Activated T-cell treated with anti-CD3 and anti-CD28 coated beads, Interleukin-2, amount 50 U/mL, for 4 hours (primary cell): ENCODE data around the gene ARHGEF1. TPM values are rescaled to one million over a fixed set of nuclear protein-coding genes. Genes with fewer than 3 reads are reported as not detected.

Experiments used
- ATAC-seq, 2 donors: fragments of 200-7000 bp; cut with Tn5 transposase; one replicate each; pipeline ENCODE4 v1.10.0; 2021
- DNase-seq: peaks from one replicate; pipeline ENCODE4 v3.0.0-alpha.2; 2020
- H3K27me3 Mint-ChIP-seq: one replicate; pipeline ENCODE4 v1.8.0; 2021; ENCODE audit warnings: low read depth, mixed read lengths
- H3K36me3 Mint-ChIP-seq: one replicate; pipeline ENCODE4 v1.8.0; 2022; ENCODE audit warnings: mixed read lengths; ENCODE audit not compliant: insufficient read depth
- H3K4me1 Mint-ChIP-seq: one replicate; pipeline ENCODE4 v1.8.0; 2021; ENCODE audit warnings: low read depth, mixed read lengths
- H3K4me3 Mint-ChIP-seq: one replicate; pipeline ENCODE4 v1.8.0; 2021; ENCODE audit warnings: mild to moderate bottlenecking, moderate library complexity, mixed read lengths
- H3K9me3 Mint-ChIP-seq: one replicate; pipeline ENCODE4 v1.8.0; 2021; ENCODE audit warnings: mixed read lengths
- total RNA-seq, 3 donors: library from RNA; stranded (reverse); gene quantifications; one replicate each; pipeline ENCODE4 v1.2.1, GENCODE V29; 2021

ARHGEF1 gene
- total RNA-seq, 3 donors from 2014 or later = 286 to 314 (median 301) TPM

- peaks cover 67% of the 10 kb centered on the region for H3K4me1 Mint-ChIP-seq
- H3K36me3 Mint-ChIP-seq = peaks cover 22% of the 10 kb centered on the region
- DNase-seq (peak; percentile 50), ATAC-seq (peak; percentile 44 to 49)
- H3K27me3 Mint-ChIP-seq = no peaks in the 10 kb centered on the region
- H3K4me3 Mint-ChIP-seq = peak overlapping the region; percentile 99
- no peaks in the 10 kb centered on the region for H3K9me3 Mint-ChIP-seq
These were observed 4.1 kb downstream of the ARHGEF1 start for GRCh38 chr19:41886761-41887710.

DNA sequence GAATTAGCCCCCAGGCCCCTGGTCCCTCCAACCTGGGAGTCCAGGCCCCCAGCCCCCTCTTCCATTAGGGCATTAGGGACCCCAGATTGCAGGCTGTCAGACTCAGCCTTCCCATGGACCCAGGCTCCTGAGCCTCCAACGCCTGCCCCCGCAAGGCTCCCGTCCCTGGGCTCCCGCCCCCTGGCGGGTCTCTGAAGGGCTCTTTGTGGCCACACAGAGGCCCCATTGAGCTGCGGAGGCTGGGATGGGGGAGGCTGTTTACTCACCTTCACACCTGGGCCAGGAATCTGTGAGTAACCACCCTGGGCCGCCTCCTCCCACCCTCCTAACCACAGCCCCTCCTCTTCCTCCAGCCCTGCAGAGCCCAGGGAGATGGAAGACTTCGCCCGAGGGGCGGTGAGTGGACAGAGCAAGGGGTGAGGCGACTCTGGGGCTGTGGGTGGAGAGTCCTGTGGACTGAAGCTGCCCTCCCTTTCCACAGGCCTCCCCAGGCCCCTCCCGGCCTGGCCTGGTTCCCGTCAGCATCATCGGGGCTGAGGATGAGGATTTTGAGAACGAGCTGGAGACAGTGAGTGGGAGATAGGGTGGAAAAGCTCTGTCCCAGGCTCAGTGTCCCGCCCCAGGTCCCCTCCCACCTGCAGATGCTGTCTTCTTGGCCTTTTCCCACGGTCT is 4.9 kb downstream of the ARHGEF1 start:
- peak; percentile 89 for DNase-seq
- H3K36me3 Mint-ChIP-seq = peaks cover 23% of the 10 kb centered on the region
- H3K9me3 Mint-ChIP-seq = no peaks in the 10 kb centered on the region
- H3K4me3 Mint-ChIP-seq = peak overlapping the region; percentile 99
- no peaks in the 10 kb centered on the region for H3K27me3 Mint-ChIP-seq
- H3K4me1 Mint-ChIP-seq = peaks cover 68% of the 10 kb centered on the region
- ATAC-seq = peak; percentile 59 to 63

GRCh38 chr19:41888926-41889325 is 5.9 kb downstream of the ARHGEF1 start:
- H3K4me3 Mint-ChIP-seq = peak overlapping the region; percentile 99
- ATAC-seq (no peak), DNase-seq (no peak)
- H3K36me3 Mint-ChIP-seq = peaks cover 25% of the 10 kb centered on the region
- no peaks in the 10 kb centered on the region for H3K9me3 Mint-ChIP-seq
- peaks cover 71% of the 10 kb centered on the region for H3K4me1 Mint-ChIP-seq
- no peaks in the 10 kb centered on the region for H3K27me3 Mint-ChIP-seq

DNA sequence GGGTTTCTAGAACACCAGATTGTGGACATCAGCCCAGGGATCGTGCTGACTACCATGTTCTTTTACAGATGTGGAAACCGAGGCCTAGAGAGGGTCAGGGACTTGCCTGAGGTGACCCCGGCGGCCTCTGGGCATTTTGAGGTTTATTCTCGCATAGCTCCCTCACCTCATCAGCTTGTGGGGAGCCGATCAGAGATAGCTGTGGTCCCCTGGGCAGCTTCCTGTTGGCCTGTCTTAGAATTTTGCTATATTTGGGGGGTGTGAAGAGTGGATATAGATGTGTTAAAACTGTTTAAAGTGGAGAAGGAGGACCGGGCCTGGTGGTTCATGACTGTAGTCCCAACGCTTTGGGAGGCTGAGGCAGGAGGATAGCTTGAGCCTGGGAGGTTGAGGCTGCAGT is 6.9 kb downstream of the ARHGEF1 start:
- Mint-ChIP-seq H3K27me3 (no peaks in the 10 kb centered on the region), H3K4me3 (peak overlapping the region; percentile 99), H3K36me3 (peaks cover 25% of the 10 kb centered on the region), H3K4me1 (peaks cover 75% of the 10 kb centered on the region), H3K9me3 (no peaks in the 10 kb centered on the region)
- ATAC-seq (no peak), DNase-seq (no peak)

GRCh38 chr19:41890936-41891335 is 8.0 kb downstream of the ARHGEF1 start:
- DNase-seq (no peak), ATAC-seq (no peak)
- peaks cover 31% of the 10 kb centered on the region for H3K36me3 Mint-ChIP-seq
- H3K9me3 Mint-ChIP-seq = no peaks in the 10 kb centered on the region
- H3K4me3 Mint-ChIP-seq = no peak overlapping the region
- H3K4me1 Mint-ChIP-seq = peaks cover 74% of the 10 kb centered on the region
- H3K27me3 Mint-ChIP-seq = no peaks in the 10 kb centered on the region

- DNase-seq = no peak
- no peak for ATAC-seq
- Mint-ChIP-seq H3K36me3 (peaks cover 27% of the 10 kb centered on the region), H3K9me3 (no peaks in the 10 kb centered on the region), H3K4me1 (peaks cover 65% of the 10 kb centered on the region), H3K4me3 (no peak overlapping the region), H3K27me3 (no peaks in the 10 kb centered on the region)
These were observed 9.4 kb downstream of the ARHGEF1 start for GRCh38 chr19:41892173-41892902.

DNA sequence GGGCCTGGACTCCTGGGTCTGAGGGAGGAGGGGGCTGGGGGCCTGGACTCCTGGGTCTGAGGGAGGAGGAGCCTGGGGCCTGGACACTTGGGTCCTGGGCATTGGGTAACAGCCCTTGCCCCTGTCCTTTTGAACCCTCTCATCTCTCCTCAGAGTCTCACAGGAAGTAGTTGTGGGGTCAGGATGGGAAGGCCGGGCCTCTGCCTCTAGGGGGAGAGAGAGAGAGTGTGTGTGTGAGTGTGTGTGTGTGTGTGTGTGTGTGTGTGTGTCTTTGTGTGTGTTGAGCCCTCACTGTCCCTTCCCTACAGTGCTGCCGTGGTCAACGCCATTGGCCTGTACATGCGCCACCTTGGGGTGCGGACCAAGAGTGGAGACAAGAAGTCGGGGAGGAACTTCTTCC is 10.9 kb downstream of the ARHGEF1 start:
- H3K4me3 Mint-ChIP-seq = no peak overlapping the region
- no peaks in the 10 kb centered on the region for H3K9me3 Mint-ChIP-seq
- no peaks in the 10 kb centered on the region for H3K27me3 Mint-ChIP-seq
- DNase-seq = no peak
- H3K36me3 Mint-ChIP-seq = peaks cover 31% of the 10 kb centered on the region
- peak in 1 of 2 donors; percentile 47 for ATAC-seq
- H3K4me1 Mint-ChIP-seq = peaks cover 64% of the 10 kb centered on the region

DNA sequence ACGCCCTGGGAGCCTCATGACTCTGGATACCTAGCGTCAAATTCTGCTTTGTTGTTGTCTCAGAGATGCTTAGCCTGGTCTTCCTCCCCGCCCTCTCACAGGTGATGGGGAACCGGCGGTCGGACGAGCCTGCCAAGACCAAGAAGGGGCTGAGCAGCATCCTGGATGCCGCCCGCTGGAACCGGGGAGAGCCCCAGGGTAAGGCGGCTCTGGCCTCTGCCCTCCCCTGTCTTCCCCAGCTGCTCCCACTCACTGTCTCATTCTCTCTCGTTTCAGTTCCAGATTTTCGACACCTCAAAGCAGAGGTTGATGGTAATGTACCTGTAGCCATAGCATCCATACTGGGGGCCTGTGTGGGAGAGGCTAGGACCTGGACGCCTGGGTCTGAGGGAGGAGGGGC is 11.4 kb downstream of the ARHGEF1 start:
- DNase-seq (no peak), ATAC-seq (no peak)
- H3K27me3 Mint-ChIP-seq = no peaks in the 10 kb centered on the region
- no peaks in the 10 kb centered on the region for H3K9me3 Mint-ChIP-seq
- H3K4me1 Mint-ChIP-seq = peaks cover 63% of the 10 kb centered on the region
- H3K4me3 Mint-ChIP-seq = no peak overlapping the region
- H3K36me3 Mint-ChIP-seq = peaks cover 32% of the 10 kb centered on the region

DNA sequence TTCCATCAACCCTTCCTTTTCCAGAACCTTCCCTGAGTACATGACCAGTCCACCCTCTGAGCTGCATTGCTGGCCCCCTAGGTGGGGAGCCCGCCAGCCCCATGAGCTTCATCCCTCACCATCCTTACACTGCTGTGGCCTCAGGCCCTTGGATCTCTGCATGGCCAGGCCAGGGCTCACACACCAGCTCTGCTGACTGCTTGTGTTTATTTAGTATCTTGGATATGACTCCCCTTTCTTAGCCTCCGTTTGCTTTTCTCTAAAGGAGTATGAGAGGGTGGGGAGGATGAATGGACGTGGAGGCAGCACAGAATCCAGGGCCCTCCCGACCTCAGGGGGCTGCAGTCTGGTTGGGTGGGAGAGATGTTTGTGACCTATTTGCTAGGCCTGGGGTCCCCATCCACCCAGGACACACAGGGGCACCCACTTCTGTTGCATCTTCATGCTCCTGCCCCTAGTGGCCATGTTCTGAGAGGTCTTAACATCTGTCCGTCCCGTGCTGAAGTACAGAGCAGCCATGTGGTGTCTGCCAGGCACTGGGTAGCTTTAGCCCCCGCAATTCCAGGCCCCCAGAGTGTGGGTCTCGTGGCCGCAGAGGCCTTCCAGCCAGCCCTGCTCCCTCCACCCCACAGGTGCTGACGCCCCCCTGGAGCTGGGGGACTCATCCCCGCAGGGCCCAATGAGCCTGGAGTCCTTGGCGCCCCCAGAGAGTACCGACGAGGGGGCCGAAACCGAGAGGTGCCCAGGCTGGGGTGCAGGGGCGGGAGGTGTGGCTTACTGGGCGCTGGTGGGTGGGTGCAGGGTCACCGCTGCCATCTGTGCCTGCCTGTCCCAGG is 13.0 kb downstream of the ARHGEF1 start:
- H3K4me3 Mint-ChIP-seq = no peak overlapping the region
- ATAC-seq = peak; percentile 65 to 69
- H3K4me1 Mint-ChIP-seq = peaks cover 58% of the 10 kb centered on the region
- H3K36me3 Mint-ChIP-seq = peaks cover 33% of the 10 kb centered on the region
- no peaks in the 10 kb centered on the region for H3K9me3 Mint-ChIP-seq
- DNase-seq = no peak
- no peaks in the 10 kb centered on the region for H3K27me3 Mint-ChIP-seq

GRCh38 chr19:41896581-41896942 is 13.6 kb downstream of the ARHGEF1 start:
- ATAC-seq = no peak
- peaks cover 32% of the 10 kb centered on the region for H3K36me3 Mint-ChIP-seq

DNA sequence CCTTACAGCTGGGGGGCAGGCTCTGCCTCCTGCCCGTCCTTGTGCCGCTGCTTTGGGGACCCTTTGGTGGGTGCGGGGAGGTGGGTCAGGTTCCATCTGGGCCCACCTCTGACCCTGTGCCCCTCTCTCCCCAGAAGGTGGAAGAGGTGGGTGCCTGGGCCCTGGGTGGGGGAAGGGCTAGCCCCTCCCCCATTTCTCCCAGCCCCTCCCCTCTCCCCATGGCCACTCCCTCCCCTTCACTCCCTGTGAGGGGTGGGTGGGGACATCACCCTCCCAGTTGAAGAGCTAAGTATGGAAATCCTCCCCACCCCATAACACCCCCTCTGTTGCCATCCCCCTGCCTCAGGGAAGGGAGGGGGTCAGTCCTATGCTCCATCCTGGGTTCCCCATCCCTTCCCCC is 14.2 kb downstream of the ARHGEF1 start:
- Mint-ChIP-seq H3K9me3 (no peaks in the 10 kb centered on the region), H3K27me3 (no peaks in the 10 kb centered on the region), H3K4me3 (no peak overlapping the region), H3K4me1 (peaks cover 48% of the 10 kb centered on the region), H3K36me3 (peaks cover 36% of the 10 kb centered on the region)
- DNase-seq (no peak), ATAC-seq (no peak)

More at GRCh38 chr19:41896581-41896942, 13.6 kb downstream of the ARHGEF1 start:
- no peak overlapping the region for H3K4me3 Mint-ChIP-seq
- DNase-seq = no peak
- no peaks in the 10 kb centered on the region for H3K9me3 Mint-ChIP-seq
- H3K4me1 Mint-ChIP-seq = peaks cover 54% of the 10 kb centered on the region
- no peaks in the 10 kb centered on the region for H3K27me3 Mint-ChIP-seq

- H3K27me3 Mint-ChIP-seq = no peaks in the 10 kb centered on the region
- peaks cover 37% of the 10 kb centered on the region for H3K36me3 Mint-ChIP-seq
- ATAC-seq (no peak), DNase-seq (no peak)
- no peak overlapping the region for H3K4me3 Mint-ChIP-seq
- H3K4me1 Mint-ChIP-seq = peaks cover 43% of the 10 kb centered on the region
- H3K9me3 Mint-ChIP-seq = no peaks in the 10 kb centered on the region
These were observed 14.8 kb downstream of the ARHGEF1 start for GRCh38 chr19:41897820-41898219.

DNA sequence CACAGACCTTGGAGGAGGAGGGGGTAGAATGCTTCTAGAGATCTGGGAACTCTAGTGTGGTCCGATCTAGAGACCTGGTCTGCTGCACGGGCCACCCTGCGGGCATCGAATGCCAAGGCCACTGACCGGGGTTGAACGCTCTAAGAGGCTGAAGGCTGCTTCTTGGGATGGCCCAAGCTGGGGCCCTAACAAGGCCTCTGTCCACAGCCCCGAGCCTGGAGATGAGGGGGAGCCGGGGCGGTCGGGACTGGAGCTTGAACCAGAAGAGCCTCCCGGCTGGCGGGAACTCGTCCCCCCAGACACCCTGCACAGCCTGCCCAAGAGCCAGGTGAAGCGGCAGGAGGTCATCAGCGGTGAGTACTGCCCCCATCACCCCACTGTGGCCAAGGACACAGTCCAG is 15.3 kb downstream of the ARHGEF1 start:
- H3K4me1 Mint-ChIP-seq = peaks cover 40% of the 10 kb centered on the region
- H3K4me3 Mint-ChIP-seq = no peak overlapping the region
- H3K9me3 Mint-ChIP-seq = no peaks in the 10 kb centered on the region
- no peaks in the 10 kb centered on the region for H3K27me3 Mint-ChIP-seq
- ATAC-seq (no peak), DNase-seq (no peak)
- H3K36me3 Mint-ChIP-seq = peaks cover 37% of the 10 kb centered on the region
